Vagina (tissue), 2 donors: Measurements from ENCODE around the gene UTP11. TPM values are rescaled to one million over a fixed set of nuclear protein-coding genes. Genes with fewer than 3 reads are reported as not detected.
"Not testable (repeated sequence)": the region's sequence is repeated elsewhere in the genome, so short reads cannot be mapped to it uniquely, and the experiment has no call there.

Source experiments
- DNase-seq, 2 donors: peaks; one replicate each; pipeline ENCODE4 v3.0.0-alpha.2; 2017; ENCODE audit errors: extremely low spot score in 2 of 2
- H3K27ac ChIP-seq: fragments of 200-600 bp; sonication (generic); one replicate; pipeline ENCODE4 v1.5.1; 2019
- H3K27me3 ChIP-seq: fragments of 200-600 bp; sonication (generic); one replicate; pipeline ENCODE4 v1.5.1; 2019
- H3K36me3 ChIP-seq, 2 donors: fragments of 200-600 bp; sonication (generic); one replicate each; pipeline ENCODE4 v1.5.1; 2017 to 2019
- H3K4me1 ChIP-seq: fragments of 200-600 bp; sonication (generic); one replicate; pipeline ENCODE4 v1.5.1; 2019
- H3K4me3 ChIP-seq, 2 donors: fragments of 200-600 bp; sonication (generic); 1 replicate in 1 of 2; 2 replicates in 1 of 2; pipeline ENCODE4 v1.5.1; 2016 to 2019
- H3K9me3 ChIP-seq: fragments of 200-600 bp; sonication (generic); one replicate; pipeline ENCODE4 v1.5.1; 2019
- CTCF ChIP-seq, 3 experiments: fragments of 450-650 bp in 2 of 3; fragments of 200-600 bp in 1 of 3; sonication (generic) in 1 of 3; IDR thresholded peaks; one replicate each; pipeline ENCODE4 v1.5.1; 2017 to 2019; ENCODE audit warnings: antibody characterized with exemption in 3 of 3, mild to moderate bottlenecking in 2 of 3, moderate library complexity in 2 of 3
- POLR2A ChIP-seq, 2 donors: fragments of 450-650 bp; IDR thresholded peaks; one replicate each; pipeline ENCODE4 v1.6.1; 2017; ENCODE audit warnings: antibody characterized with exemption in 2 of 2, mild to moderate bottlenecking in 2 of 2, moderate library complexity in 2 of 2
- POLR2AphosphoS5 ChIP-seq, 2 donors: sonication (generic); formaldehyde crosslinking; IDR thresholded peaks; one replicate each; pipeline ENCODE4 v1.9.0; 2017; ENCODE audit warnings: antibody characterized with exemption in 2 of 2, mild to moderate bottlenecking in 2 of 2, low read depth in 1 of 2; ENCODE audit not compliant: insufficient read depth in 1 of 2
- intact Hi-C: fragments of 100-400 bp; cut with DNase I; formaldehyde crosslinking; loops from one replicate; pipeline ENCODE4 v1.15.1; 2023
- total RNA-seq: library from RNA; depleted of rRNA; stranded (reverse); fragments of >200 nt; gene quantifications from one replicate; pipeline ENCODE4 v1.2.3, GENCODE V29; 2016

The UTP11 gene
- 18.7 TPM for total RNA-seq

GRCh38 chr1:38012363-38013226, at the start of gene UTP11:
Gene UTP11 (plus strand): TSS chr1:38012734. CDS start chr1:38012803, 69 bp downstream.
- H3K4me1 ChIP-seq: peaks cover 33% of the 10 kb centered on the region
- TF ChIP-seq POLR2AphosphoS5 (IDR thresholded peaks at IDR 0.05; ENCODE audit: insufficient read depth in 1 of 2, low read depth in 1 of 2): peak; percentile 89 to 99
- peak in 1 of 3 experiments; percentile 3 for TF ChIP-seq CTCF (IDR thresholded peaks at IDR 0.05)
- peak in 1 of 2 donors; percentile 60 for TF ChIP-seq POLR2A (IDR thresholded peaks at IDR 0.05)
- H3K9me3 ChIP-seq: no peaks in the 10 kb centered on the region
- intact Hi-C loops: no loop called here
- no peaks in the 10 kb centered on the region for H3K27me3 ChIP-seq
- H3K36me3 ChIP-seq: peaks cover 0 to 5% of the 10 kb centered on the region in 2 donors
- peak within 1 kb of the TSS; percentile 83 for H3K27ac ChIP-seq
- H3K4me3 ChIP-seq: peak within 1 kb of the TSS; percentile 76 to 94
- peak; percentile 99 for DNase-seq

GRCh38 chr1:37964106-37964505, 48.4 kb upstream of the UTP11 start:
- H3K4me1 ChIP-seq, H3K9me3 ChIP-seq, DNase-seq, H3K27ac ChIP-seq, H3K27me3 ChIP-seq, H3K4me3 ChIP-seq, intact Hi-C loops: not testable (repeated sequence)
- peaks cover 0 to 56% of the 10 kb centered on the region in 2 donors for H3K36me3 ChIP-seq

DNA sequence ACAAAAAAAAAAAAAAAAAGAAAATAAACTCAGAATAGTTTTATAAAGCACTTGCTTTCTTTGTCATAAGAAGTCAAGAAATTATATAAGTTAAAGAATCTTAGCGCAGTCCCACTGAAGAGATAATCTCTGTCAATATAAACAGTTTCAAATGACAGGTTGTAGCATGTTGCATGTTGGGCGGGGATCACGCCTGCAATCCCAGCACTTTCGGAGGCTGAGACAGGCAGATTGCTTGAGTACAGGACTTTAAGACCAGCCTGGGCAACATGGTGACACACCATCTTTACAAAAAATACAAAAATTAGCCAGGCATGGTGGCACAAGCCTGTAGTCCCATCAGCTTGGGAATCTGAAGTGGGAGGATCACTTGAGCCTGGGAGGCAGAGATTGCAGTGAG, 47.2 kb upstream of the UTP11 start:
- H3K4me1 ChIP-seq: no peaks in the 10 kb centered on the region
- no peak for DNase-seq
- no peak overlapping the region for H3K4me3 ChIP-seq
- peaks cover 0 to 55% of the 10 kb centered on the region in 2 donors for H3K36me3 ChIP-seq
- H3K27me3 ChIP-seq: no peaks in the 10 kb centered on the region
- H3K27ac ChIP-seq: no peak overlapping the region
- intact Hi-C loops: no loop called here
- H3K9me3 ChIP-seq: no peaks in the 10 kb centered on the region
- TF ChIP-seq POLR2AphosphoS5 (IDR thresholded peaks at IDR 0.05; ENCODE audit: insufficient read depth in 1 of 2, low read depth in 1 of 2): no peak
- no peak for TF ChIP-seq POLR2A (IDR thresholded peaks at IDR 0.05)

DNA sequence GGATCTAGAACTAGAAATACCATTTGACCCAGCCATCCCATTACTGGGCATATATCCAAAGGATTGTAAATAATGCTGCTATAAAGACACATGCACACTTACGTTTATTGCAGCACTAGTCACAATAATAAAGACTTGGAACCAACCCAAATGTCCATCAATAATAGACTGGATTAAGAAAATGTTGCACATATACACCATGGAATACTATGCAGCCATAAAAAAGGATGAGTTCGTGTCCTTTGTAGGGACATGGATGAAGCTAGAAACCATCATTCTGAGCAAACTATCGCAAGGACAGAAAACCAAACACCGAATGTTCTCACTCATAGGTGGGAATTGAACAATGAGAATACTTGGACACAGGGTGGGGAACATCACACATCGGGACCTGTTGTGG, 38.9 kb upstream of the UTP11 start:
- H3K4me3 ChIP-seq, H3K9me3 ChIP-seq, intact Hi-C loops, H3K27me3 ChIP-seq, H3K27ac ChIP-seq, H3K4me1 ChIP-seq, DNase-seq: not testable (repeated sequence)
- H3K36me3 ChIP-seq: peaks cover 0 to 65% of the 10 kb centered on the region in 2 donors

DNA sequence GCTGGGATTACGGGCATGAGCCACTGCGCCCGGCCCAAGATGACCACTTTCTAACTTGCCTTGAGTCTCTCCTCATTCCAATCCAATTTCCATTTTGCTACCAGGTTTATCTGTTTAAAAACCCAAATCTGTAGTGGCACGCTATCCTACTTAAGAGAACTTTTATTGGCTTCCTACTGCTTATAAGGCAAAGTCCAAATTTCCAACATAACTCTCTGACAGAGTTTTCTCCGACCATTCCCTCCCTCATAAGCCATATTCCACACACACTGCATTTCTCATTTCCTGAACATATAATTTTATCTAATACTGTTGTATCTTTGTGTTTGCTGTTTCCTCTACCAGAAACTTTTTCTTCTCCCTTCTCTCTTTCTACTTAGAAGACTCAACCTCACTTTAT, 38.0 kb upstream of the UTP11 start:
- TF ChIP-seq CTCF (IDR thresholded peaks at IDR 0.05): no peak
- TF ChIP-seq POLR2A (IDR thresholded peaks at IDR 0.05): no peak
- no peak for TF ChIP-seq POLR2AphosphoS5 (IDR thresholded peaks at IDR 0.05; ENCODE audit: insufficient read depth in 1 of 2, low read depth in 1 of 2)
- Histone ChIP-seq H3K27ac (no peak overlapping the region), H3K9me3 (no peaks in the 10 kb centered on the region), H3K36me3 (peaks cover 0 to 65% of the 10 kb centered on the region in 2 donors), H3K4me1 (no peaks in the 10 kb centered on the region), H3K4me3 (no peak overlapping the region), H3K27me3 (no peaks in the 10 kb centered on the region)
- no peak for DNase-seq
- intact Hi-C loops: no loop called here

DNA sequence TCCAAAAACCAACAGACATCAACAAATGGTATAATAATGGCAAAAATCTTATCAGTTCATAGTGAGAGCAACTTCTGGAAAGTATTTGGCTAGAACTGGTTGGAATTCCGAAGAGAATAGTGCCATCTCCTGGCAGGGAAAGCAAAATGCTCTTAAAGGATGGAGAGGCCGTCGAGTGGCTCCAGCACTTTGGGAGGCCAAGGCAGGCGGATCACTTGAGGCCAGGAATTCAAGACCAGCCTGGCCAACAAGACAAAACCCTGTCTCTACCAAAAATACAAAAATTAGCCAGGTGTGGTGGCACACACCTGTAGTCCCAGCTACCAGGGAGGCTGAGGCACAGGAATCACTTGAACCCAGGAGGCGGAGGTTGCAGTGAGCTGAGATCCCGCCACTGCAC, 37.5 kb upstream of the UTP11 start:
- TF ChIP-seq CTCF (IDR thresholded peaks at IDR 0.05): peak in 2 of 3 experiments; percentile 20 to 41
- peaks cover 0 to 65% of the 10 kb centered on the region in 2 donors for H3K36me3 ChIP-seq
- H3K4me1 ChIP-seq, H3K27me3 ChIP-seq, DNase-seq, H3K9me3 ChIP-seq, intact Hi-C loops, H3K4me3 ChIP-seq, H3K27ac ChIP-seq: not testable (repeated sequence)
